Mucosa of rectum (tissue), 2 donors: ENCODE measurements around the gene KDM4B.

Source experiments
- H3K27ac ChIP-seq, 2 donors: one replicate each; pipeline ENCODE4 v1.7.0; 2013; ENCODE audit warnings: inconsistent platforms in 2 of 2, low read depth in 2 of 2, low read length in 2 of 2
- H3K27me3 ChIP-seq, 2 donors: one replicate each; pipeline ENCODE4 v1.7.0; 2013; ENCODE audit warnings: low read length in 2 of 2; ENCODE audit not compliant: control insufficient read depth in 2 of 2, insufficient read depth in 2 of 2
- H3K36me3 ChIP-seq, 2 donors: one replicate each; pipeline ENCODE4 v1.7.0; 2013; ENCODE audit warnings: low read length in 2 of 2; ENCODE audit not compliant: control insufficient read depth in 2 of 2, insufficient read depth in 2 of 2
- H3K4me1 ChIP-seq, 2 donors: one replicate each; pipeline ENCODE4 v1.7.0; 2013; ENCODE audit warnings: low read length in 2 of 2, mild to moderate bottlenecking in 1 of 2; ENCODE audit not compliant: control insufficient read depth in 2 of 2, insufficient read depth in 2 of 2
- H3K4me3 ChIP-seq, 2 donors: one replicate each; pipeline ENCODE4 v1.7.0; 2013; ENCODE audit warnings: low read length in 2 of 2
- H3K9ac ChIP-seq, 2 donors: one replicate each; pipeline ENCODE4 v1.7.0; 2013; ENCODE audit warnings: low read length in 2 of 2, low read depth in 1 of 2, mild to moderate bottlenecking in 1 of 2
- H3K9me3 ChIP-seq, 2 donors: one replicate each; pipeline ENCODE4 v1.7.0; 2013; ENCODE audit warnings: low read length in 2 of 2; ENCODE audit not compliant: control insufficient read depth in 2 of 2
- donor health status: healthy.
- donor health status: Normal muscosa, but diverticular disease.

The KDM4B gene

DNA sequence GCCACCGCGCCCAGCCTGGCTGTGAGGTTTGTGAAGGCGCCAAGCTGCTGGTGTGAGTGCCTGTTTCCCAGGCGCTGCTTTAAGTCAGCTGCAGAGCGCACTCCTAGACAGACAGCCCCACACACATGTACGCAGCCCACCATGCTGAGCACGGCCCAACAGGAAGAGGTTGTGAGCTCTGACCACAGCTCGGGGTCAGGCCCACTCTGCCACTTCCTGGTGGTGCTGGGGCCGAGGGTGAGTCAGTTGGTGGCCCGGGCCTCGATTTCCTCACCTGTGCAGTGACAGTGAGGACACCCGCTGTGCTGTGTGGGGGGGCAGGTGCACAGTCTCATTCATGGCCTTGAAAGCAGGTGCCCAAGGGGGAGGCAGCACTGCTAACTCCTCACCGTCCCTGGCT is 106.7 kb downstream of the KDM4B start:
- Histone ChIP-seq H3K4me3 (no peak overlapping the region), H3K36me3 (peaks cover 24 to 35% of the 10 kb centered on the region in 2 donors), H3K4me1 (no peaks in the 10 kb centered on the region), H3K9me3 (no peaks in the 10 kb centered on the region), H3K27ac (no peak overlapping the region), H3K9ac (no peak overlapping the region), H3K27me3 (no peaks in the 10 kb centered on the region)

DNA sequence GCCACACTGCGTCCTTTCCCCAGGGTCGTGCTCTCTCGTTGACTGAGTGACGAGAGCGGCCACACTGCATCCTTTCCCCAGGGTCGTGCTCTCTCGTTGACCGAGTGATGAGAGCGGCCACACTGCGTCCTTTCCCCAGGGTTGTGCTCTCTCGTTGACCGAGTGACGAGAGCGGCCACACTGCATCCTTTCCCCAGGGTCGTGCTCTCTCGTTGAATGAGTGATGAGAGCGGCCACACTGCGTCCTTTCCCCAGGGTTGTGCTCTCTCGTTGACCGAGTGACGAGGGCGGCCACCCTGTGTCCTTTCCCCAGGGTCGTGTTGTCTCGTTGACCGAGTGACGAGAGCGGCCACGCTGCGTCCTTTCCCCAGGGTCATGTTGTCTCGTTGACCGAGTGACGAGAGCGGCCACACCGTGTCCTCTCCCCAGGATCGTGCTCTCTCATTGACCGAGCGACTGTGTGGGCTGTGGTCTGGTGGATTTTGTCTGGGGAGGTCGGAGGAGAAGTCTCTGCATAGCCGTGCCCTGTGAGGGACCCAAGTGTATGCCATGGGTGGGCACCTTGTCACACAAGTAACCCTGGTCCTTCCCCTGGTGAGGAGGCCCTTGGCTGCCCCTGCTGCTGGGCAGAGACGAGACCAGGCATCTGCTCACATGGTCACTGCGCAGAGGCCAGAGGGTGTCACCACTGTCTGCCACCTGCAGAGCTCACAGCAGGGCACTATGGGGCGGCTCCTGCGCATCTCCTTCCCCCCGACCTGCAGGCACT is 107.7 kb downstream of the KDM4B start:
- H3K9ac ChIP-seq: no peak overlapping the region
- no peaks in the 10 kb centered on the region for H3K4me1 ChIP-seq
- H3K36me3 ChIP-seq: peaks cover 27 to 38% of the 10 kb centered on the region in 2 donors
- H3K4me3 ChIP-seq: no peak overlapping the region
- H3K27ac ChIP-seq: no peak overlapping the region
- H3K9me3 ChIP-seq: no peaks in the 10 kb centered on the region
- H3K27me3 ChIP-seq: no peaks in the 10 kb centered on the region

DNA sequence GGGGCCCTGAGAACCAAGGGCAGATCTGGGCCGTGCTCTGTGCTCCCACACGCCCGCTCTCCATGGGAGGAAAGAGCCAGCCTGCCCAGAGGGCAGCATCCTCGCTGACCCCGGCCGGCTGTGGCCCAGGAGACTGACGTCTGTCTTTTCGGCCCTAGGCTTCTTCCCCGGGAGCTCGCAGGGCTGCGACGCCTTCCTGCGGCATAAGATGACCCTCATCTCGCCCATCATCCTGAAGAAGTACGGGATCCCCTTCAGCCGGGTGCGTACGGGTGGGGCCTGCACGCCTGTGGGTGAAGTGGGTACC is 108.2 kb downstream of the KDM4B start:
- no peaks in the 10 kb centered on the region for H3K9me3 ChIP-seq
- no peak overlapping the region for H3K9ac ChIP-seq
- H3K27me3 ChIP-seq: no peaks in the 10 kb centered on the region
- H3K27ac ChIP-seq: no peak overlapping the region
- no peak overlapping the region for H3K4me3 ChIP-seq
- H3K36me3 ChIP-seq: peaks cover 29 to 35% of the 10 kb centered on the region in 2 donors
- H3K4me1 ChIP-seq: no peaks in the 10 kb centered on the region

DNA sequence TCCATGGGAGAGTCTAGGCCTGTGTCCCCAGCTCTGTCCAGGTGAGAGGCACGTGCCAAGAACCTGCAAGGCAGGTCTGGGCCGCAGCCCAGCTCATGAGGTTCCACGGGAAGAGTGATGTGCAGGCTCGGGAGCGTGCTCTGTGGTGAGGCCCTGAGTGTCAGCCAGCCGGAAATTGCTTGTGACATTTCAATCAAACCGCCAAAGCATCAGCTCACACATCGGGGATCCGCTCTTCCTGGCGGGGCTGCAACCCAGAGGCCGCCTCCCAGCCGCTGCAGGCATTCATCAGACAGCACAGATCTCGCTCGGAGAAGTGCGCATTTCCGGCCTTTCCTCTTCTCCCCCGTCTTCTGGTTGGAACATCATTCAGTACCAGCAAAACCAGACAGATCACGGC is 109.3 kb downstream of the KDM4B start:
- no peaks in the 10 kb centered on the region for H3K4me1 ChIP-seq
- H3K9ac ChIP-seq: no peak overlapping the region
- no peaks in the 10 kb centered on the region for H3K27me3 ChIP-seq
- no peak overlapping the region for H3K27ac ChIP-seq
- no peak overlapping the region for H3K4me3 ChIP-seq
- H3K9me3 ChIP-seq: no peaks in the 10 kb centered on the region
- H3K36me3 ChIP-seq: peaks cover 35 to 43% of the 10 kb centered on the region in 2 donors

DNA sequence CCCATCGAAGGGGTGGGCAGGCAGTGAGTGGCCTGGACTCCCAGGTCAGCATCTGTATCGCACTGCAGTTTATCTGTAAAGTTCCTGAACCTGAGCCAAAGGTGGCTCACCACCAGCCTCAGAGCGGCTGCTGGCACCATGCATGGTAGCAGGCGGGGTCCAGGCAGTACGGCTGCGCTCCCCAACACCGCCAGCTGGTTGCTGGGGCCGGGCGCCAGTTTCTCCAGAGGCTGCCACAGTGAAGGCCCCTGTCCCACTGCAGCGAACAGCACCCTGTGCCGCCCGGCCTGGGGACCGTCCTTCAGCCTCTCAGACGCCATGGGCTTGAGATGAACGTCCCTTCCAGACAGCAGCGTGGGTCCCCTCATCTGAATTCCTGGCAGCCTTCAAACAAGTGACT is 109.8 kb downstream of the KDM4B start:
- H3K27me3 ChIP-seq: no peaks in the 10 kb centered on the region
- H3K4me3 ChIP-seq: no peak overlapping the region
- no peaks in the 10 kb centered on the region for H3K4me1 ChIP-seq
- no peaks in the 10 kb centered on the region for H3K9me3 ChIP-seq
- H3K9ac ChIP-seq: no peak overlapping the region
- no peak overlapping the region for H3K27ac ChIP-seq
- peaks cover 36 to 47% of the 10 kb centered on the region in 2 donors for H3K36me3 ChIP-seq

DNA sequence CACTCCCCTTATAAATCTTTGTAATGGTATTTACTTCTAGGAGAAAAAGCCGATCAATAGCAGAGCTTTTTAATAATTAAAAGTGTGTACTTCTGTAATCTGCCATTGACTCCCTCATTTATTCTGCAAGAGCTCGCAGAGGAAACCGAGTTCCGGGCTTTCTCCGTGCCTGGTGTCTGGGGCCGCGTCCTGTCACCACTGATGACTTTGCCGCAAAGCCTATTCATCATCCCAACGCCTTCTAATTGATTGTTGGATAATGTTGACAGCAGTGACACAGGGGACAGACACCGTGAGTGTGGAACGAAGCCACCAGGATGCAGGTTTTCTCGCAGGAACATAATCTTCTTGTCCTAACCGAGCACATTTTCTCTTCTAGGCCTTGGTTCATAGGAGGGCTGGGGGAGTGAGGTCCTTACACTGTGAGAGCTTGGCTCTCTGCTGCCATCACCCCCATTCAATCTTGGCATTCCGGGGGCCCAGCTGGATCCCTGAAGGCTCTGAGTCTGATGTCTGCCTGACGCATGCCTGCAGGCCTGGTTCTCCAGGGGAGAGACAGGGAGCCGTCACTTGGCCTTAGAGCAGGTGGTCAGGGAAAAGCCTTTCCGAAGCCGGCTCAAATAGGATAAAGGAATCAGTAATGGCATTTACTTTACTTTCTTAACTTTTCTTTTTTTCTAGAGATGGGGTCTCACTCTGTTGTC is 110.3 kb downstream of the KDM4B start:
- H3K36me3 ChIP-seq: peaks cover 36 to 47% of the 10 kb centered on the region in 2 donors
- no peak overlapping the region for H3K9ac ChIP-seq
- H3K4me1 ChIP-seq: no peaks in the 10 kb centered on the region
- H3K9me3 ChIP-seq: no peaks in the 10 kb centered on the region
- no peak overlapping the region for H3K27ac ChIP-seq
- no peak overlapping the region for H3K4me3 ChIP-seq
- no peaks in the 10 kb centered on the region for H3K27me3 ChIP-seq

DNA sequence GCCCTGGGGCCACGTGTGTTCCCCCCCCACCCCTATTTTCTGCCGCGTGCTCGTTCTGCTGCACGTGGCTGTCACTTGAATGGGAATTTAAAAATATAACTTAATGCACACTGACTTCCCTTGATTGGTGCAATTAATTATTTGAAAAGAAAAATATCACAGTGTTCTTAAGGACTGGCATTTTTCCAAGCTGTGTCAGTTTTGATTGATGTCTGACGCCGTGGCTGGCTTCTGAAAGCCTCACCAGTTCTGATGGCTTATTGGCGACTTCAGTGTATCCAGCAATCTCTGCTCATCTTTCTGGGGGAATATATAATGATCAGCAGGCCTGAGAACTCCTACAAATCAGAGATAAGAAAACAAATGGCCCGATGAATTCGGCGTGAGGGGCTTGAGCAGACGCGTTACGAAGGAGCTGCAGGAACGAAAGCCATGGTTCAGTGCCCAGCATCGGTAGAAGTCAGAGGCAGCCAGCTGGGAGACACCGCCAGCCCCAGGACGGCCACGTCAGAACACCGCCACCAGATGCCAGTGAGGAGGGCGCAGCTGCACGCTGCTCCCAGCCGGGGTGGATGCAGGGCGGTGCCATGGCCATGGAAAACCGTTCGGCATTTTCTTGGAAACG is 111.2 kb downstream of the KDM4B start:
- H3K27ac ChIP-seq: no peak overlapping the region
- peaks cover 36 to 45% of the 10 kb centered on the region in 2 donors for H3K36me3 ChIP-seq
- no peaks in the 10 kb centered on the region for H3K4me1 ChIP-seq
- H3K27me3 ChIP-seq: no peaks in the 10 kb centered on the region
- no peak overlapping the region for H3K4me3 ChIP-seq
- no peak overlapping the region for H3K9ac ChIP-seq
- no peaks in the 10 kb centered on the region for H3K9me3 ChIP-seq

DNA sequence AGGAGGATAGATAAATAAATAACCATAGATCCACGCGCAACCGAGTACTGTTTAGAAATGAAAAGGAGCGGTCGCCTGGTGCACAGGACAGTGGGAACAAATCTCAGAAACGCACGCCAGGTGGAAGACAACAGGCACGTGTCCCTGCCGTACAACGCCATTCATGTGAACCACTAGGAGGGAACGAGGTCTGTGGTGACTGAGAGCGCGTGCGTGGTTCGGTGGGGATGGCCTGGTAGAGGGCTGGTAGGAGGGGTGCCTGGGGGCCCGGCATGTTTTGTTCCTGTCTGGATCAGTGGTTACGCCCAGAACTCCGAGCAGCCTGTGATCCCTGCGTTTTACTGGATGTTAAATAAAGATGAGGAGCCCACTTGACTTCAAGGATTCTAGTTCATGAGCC is 111.9 kb downstream of the KDM4B start:
- H3K4me1 ChIP-seq: no peaks in the 10 kb centered on the region
- H3K9ac ChIP-seq: no peak overlapping the region
- peaks cover 36 to 44% of the 10 kb centered on the region in 2 donors for H3K36me3 ChIP-seq
- H3K4me3 ChIP-seq: no peak overlapping the region
- H3K9me3 ChIP-seq: no peaks in the 10 kb centered on the region
- no peaks in the 10 kb centered on the region for H3K27me3 ChIP-seq
- no peak overlapping the region for H3K27ac ChIP-seq

DNA sequence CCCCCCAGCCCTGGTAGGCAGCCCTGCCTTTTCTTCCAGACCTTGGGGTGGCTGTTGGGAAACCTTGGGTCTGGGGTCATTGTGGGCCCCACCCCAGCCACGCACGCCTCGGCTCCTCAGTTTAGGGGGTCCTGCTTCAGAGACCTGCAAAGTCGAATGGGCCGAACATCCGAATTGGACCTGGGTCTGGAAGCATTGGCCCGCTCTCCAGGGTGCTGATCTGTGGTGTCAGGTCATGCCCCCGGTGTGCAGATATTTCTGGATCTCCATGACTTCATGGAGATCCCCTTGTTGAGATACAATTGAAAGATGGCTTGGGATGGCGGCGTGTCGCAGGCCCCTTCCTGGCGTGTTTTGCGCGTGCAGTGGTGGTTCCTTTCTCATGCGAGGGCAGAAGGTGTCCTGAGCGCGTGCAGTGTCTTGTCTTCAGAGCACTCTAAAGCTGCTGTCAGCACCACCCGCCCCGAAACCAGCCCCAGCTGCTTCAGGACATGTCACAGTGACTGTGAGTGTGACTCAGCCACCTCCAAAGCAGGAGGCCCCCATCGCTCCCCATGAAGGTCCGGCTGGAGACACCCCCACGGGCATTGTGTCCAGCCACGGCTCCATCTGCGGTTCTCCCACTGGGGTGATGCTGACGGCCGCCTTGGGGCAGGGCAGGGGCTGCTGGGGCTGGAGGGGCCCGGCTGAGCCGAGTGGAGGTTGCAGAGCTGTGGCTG is 112.7 kb downstream of the KDM4B start:
- H3K36me3 ChIP-seq: peaks cover 34 to 43% of the 10 kb centered on the region in 2 donors

DNA sequence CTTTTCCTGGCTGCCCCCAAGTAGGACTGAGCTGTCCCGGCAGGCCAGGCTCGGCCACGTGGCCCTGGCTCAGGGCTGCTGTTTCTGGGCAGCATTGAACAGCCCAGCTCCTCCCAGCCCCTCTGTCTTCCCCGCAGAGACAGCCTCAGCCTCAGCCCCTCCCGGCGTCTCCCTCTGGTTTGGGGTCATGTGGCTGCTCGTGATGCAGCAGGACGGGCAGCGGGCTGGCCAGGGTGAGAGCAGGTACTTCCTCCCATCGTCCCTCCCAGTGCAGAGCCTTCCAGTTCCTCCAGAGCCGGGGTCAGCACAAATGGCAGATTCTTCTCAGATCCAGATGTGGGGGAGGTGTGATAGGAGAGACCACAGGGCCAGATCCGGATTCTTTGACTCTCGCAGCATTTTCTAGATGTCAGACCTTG is 114.6 kb downstream of the KDM4B start:
- no peaks in the 10 kb centered on the region for H3K9me3 ChIP-seq
- H3K27me3 ChIP-seq: no peaks in the 10 kb centered on the region
- H3K27ac ChIP-seq: no peak overlapping the region
- peaks cover 32 to 35% of the 10 kb centered on the region in 2 donors for H3K36me3 ChIP-seq
- H3K4me1 ChIP-seq: no peaks in the 10 kb centered on the region
- no peak overlapping the region for H3K4me3 ChIP-seq
- no peak overlapping the region for H3K9ac ChIP-seq

More for the DNA sequence above, 112.7 kb downstream of the KDM4B start:
- H3K27me3 ChIP-seq: no peaks in the 10 kb centered on the region
- no peaks in the 10 kb centered on the region for H3K9me3 ChIP-seq
- no peaks in the 10 kb centered on the region for H3K4me1 ChIP-seq
- H3K9ac ChIP-seq: no peak overlapping the region
- H3K4me3 ChIP-seq: no peak overlapping the region
- H3K27ac ChIP-seq: no peak overlapping the region
